ENCODE data around the gene SERP1. TPM values are rescaled to one million over a fixed set of nuclear protein-coding genes. Genes with fewer than 3 reads are reported as not detected.

SERP1 gene
- total RNA-seq, 2 experiments from 2014 or later, result 115 TPM

DNA sequence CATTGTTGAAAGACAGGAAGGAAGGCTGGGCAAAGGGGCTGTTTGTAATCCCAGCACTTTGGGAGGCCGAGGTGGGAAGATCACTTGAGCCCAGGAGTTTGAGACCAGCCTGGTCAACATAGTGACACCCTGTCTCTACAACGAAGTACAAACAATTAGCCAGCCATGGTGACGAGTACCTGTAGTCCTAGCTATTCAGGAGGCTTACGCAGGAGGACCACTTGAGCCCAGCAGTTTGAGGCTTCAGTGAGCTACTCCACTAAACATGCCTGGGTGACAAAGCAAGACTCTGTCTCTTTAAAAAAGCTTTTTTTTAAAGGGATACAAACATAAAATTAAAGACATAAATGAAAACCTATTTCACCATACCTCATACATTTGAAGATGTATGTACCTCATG is 11.1 kb downstream of the SERP1 start:
- ATAC-seq (no peak), DNase-seq (no peak)
- Mint-ChIP-seq H3K27me3 (no peaks in the 10 kb centered on the region), H3K4me3 (no peak overlapping the region), H3K36me3 (ENCODE audit: low read depth) (no peaks in the 10 kb centered on the region), H3K27ac (no peak overlapping the region), H3K9me3 (no peaks in the 10 kb centered on the region), H3K4me1 (ENCODE audit: low read depth) (peaks cover 8% of the 10 kb centered on the region)
- POLR2A ChIA-PET, result interaction anchor here (1.2 to 2.9 kb wide), 2 partner anchors 10 to 100 kb away, joined by 4 to 12 read pairs; no protein-coding TSS in a partner anchor
- intact Hi-C loops (cut with micrococcal nuclease), result no loop called here
- TF ChIP-seq, protein P1, sequence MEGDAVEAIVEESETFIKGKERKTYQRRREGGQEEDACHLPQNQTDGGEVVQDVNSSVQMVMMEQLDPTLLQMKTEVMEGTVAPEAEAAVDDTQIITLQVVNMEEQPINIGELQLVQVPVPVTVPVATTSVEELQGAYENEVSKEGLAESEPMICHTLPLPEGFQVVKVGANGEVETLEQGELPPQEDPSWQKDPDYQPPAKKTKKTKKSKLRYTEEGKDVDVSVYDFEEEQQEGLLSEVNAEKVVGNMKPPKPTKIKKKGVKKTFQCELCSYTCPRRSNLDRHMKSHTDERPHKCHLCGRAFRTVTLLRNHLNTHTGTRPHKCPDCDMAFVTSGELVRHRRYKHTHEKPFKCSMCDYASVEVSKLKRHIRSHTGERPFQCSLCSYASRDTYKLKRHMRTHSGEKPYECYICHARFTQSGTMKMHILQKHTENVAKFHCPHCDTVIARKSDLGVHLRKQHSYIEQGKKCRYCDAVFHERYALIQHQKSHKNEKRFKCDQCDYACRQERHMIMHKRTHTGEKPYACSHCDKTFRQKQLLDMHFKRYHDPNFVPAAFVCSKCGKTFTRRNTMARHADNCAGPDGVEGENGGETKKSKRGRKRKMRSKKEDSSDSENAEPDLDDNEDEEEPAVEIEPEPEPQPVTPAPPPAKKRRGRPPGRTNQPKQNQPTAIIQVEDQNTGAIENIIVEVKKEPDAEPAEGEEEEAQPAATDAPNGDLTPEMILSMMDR (IDR thresholded peaks at IDR 0.05), result no peak
- CTCF ChIA-PET, result interaction anchor here (1.2 kb wide), 1 partner anchor 15 kb away, joined by 3 read pairs; no protein-coding TSS in a partner anchor

DNA sequence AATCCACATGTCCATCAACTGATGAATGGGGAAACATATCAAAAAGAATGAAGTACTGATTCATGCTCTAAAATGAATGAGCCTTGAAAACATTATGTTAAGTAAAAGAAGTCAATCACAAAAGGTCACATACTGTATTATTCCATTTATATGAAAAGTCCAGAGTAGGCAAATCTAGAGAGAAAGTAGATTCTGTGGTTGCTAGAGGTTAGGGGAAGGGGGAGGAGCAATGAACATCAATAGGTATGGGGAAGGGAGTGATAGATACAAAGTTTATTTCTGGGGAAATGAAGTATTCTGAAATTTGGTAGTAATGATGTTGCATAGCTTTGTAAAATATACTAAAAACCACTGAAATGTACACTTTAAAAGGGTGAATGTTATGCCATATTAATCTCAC is 14.5 kb downstream of the SERP1 start:
- Mint-ChIP-seq H3K4me3 (no peak overlapping the region), H3K4me1 (ENCODE audit: low read depth) (peaks cover 8% of the 10 kb centered on the region), H3K36me3 (ENCODE audit: low read depth) (no peaks in the 10 kb centered on the region), H3K27ac (no peak overlapping the region), H3K9me3 (no peaks in the 10 kb centered on the region), H3K27me3 (no peaks in the 10 kb centered on the region)
- peak; percentile 94 for ATAC-seq
- POLR2A ChIA-PET, result interaction anchor here (1.0 kb wide), 1 partner anchor 14 kb away, joined by 3 read pairs; the partner anchor contains the start of gene SERP1
- no peak for DNase-seq
- intact Hi-C loops (cut with micrococcal nuclease), result no loop called here
- TF ChIP-seq, protein P1 (IDR thresholded peaks at IDR 0.05), result no peak
- CTCF ChIA-PET, result interaction anchor here (3.5 kb wide), 1 partner anchor 13 kb away, joined by 13 read pairs; no protein-coding TSS in a partner anchor

DNA sequence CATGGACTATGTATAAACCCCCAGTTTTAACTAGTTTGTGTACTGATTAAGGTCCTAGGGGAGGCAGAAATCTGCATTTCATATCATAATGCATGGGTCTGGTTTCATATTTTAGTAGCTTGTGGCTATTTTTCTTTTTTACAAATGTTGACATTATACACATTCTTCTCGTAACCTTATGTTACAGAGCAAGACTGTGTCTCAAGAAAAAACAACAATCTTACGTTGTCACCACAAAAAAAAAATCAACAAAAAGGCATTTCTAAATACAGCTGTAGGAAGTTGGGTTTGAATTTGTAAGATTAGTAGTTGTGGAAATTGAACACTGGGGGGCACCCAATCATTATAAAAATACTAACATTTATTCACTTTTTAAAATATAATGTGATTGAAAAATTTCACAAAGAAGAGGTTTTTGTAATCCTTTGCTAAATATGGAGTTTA is 17.9 kb downstream of the SERP1 start:
- TF ChIP-seq, protein P1 (IDR thresholded peaks at IDR 0.05), result peak; percentile 59
- Mint-ChIP-seq H3K4me3 (no peak overlapping the region), H3K9me3 (no peaks in the 10 kb centered on the region), H3K27ac (no peak overlapping the region), H3K4me1 (ENCODE audit: low read depth) (peaks cover 8% of the 10 kb centered on the region), H3K36me3 (ENCODE audit: low read depth) (no peaks in the 10 kb centered on the region), H3K27me3 (no peaks in the 10 kb centered on the region)
- no peak for DNase-seq
- peak; percentile 28 for ATAC-seq
- POLR2A ChIA-PET, result no interaction called here
- intact Hi-C loops (cut with micrococcal nuclease), result no loop called here
- CTCF ChIA-PET, result interaction anchor here (0.6 to 3.1 kb wide), 9 partner anchors 9 to 399 kb away, joined by 3 to 13 read pairs (median 3); no protein-coding TSS in a partner anchor

DNA sequence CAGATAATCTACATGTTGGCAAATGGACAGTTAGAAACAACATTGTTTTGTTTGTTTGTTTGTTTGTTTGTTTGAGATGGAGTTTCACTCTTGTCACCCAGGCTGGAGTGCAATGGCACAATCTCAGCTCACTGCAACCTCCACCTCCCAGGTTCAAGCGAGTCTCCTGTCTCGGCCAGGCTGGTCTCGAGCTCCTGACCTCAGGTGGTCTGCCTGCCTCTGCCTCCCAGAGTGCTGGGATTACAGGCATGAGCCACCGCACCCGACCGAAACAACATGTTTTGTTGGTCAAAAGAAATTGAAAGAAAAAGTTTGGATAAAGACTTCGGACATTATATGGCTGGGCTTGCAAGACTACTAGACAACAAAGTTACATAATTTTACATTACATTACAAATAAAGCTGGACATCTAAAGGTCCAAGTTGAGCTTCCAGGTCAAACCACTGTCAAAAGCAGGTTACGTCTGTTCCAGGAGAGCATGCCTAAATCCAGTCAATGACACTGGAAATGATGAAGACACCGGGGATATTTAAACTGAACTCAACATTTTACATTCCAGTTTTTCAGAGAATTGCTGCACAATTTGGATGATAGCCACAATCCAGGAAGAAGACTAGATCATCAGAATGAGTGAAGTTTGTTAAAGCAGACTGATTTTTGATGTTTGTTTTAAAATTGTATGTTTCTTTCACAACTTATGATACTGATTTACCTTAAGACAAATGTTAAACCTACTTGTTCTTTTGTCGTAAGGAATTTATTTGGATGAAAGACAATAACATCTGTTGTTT is 18.6 kb downstream of the SERP1 start:
- TF ChIP-seq, protein P1 (IDR thresholded peaks at IDR 0.05), result no peak
- no peak for ATAC-seq
- Mint-ChIP-seq H3K4me1 (ENCODE audit: low read depth) (peaks cover 8% of the 10 kb centered on the region), H3K36me3 (ENCODE audit: low read depth) (no peaks in the 10 kb centered on the region), H3K4me3 (no peak overlapping the region), H3K27ac (no peak overlapping the region), H3K9me3 (no peaks in the 10 kb centered on the region), H3K27me3 (no peaks in the 10 kb centered on the region)
- DNase-seq, result no peak
- intact Hi-C loops (cut with micrococcal nuclease), result no loop called here
- ChIA-PET POLR2A (no interaction called here), CTCF (interaction anchor here (0.6 to 3.1 kb wide), 9 partner anchors 10 to 337 kb away, joined by 3 to 13 read pairs (median 3); no protein-coding TSS in a partner anchor)

DNA sequence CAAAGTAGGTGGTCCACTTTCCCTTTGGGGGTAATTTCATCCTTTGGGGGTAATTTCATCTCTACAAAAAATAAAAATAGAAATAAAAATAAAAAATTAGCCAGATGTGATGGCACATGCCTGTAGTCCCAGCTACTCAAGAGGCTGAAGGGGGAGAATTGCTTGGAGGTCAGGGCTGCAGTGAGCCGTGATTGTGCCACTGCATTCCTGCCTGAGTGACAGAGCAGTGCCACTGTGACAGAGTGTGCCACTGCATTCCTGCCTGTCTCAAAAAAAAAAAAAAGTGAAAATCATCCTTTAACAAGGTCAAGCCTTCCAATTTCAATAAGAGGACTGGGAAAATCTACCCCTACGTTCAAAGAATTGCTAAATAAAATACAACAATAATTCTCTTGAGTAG is 22.8 kb downstream of the SERP1 start:
- TF ChIP-seq, protein P1 (IDR thresholded peaks at IDR 0.05), result no peak
- ATAC-seq (no peak), DNase-seq (no peak)
- intact Hi-C loops (cut with micrococcal nuclease), result no loop called here
- Mint-ChIP-seq H3K4me1 (ENCODE audit: low read depth) (no peaks in the 10 kb centered on the region), H3K27ac (no peak overlapping the region), H3K9me3 (no peaks in the 10 kb centered on the region), H3K4me3 (no peak overlapping the region), H3K27me3 (no peaks in the 10 kb centered on the region), H3K36me3 (ENCODE audit: low read depth) (no peaks in the 10 kb centered on the region)
- POLR2A ChIA-PET, result no interaction called here
- CTCF ChIA-PET, result interaction anchor here (1.1 kb wide), 1 partner anchor 264 kb away, joined by 3 read pairs; no protein-coding TSS in a partner anchor

All from activated CD8-positive, alpha-beta T cell treated with anti-CD3 and anti-CD28 coated beads for 36 hours (primary cell).